OCI-LY1 (cell line): ENCODE data around the gene OSTN.

ENCODE experiments used
- H2AFZ ChIP-seq: fragments of 200-600 bp; sonication (generic), shearing (Covaris generic); 2 replicates; pipeline ENCODE4 v1.6.0; 2014; ENCODE audit warnings: antibody characterized with exemption, mild to moderate bottlenecking, low read length
- H3F3A ChIP-seq: fragments of 200-600 bp; sonication (generic), shearing (Covaris generic); 2 replicates; pipeline ENCODE4 v1.6.0; 2014; ENCODE audit warnings: mild to moderate bottlenecking, antibody characterized with exemption, low read length, moderate library complexity; ENCODE audit not compliant: insufficient read depth
- H3K27ac ChIP-seq: fragments of 200-600 bp; sonication (generic); 2 replicates; pipeline ENCODE4 v1.5.1; 2014; ENCODE audit warnings: low read length, mixed run types, mild to moderate bottlenecking, low read depth; ENCODE audit not compliant: poor library complexity, severe bottlenecking
- H3K27me3 ChIP-seq: fragments of 200-600 bp; sonication (generic); 2 replicates; pipeline ENCODE4 v1.6.0; 2014; ENCODE audit warnings: antibody characterized with exemption, mild to moderate bottlenecking, low read length, moderate library complexity; ENCODE audit not compliant: insufficient read depth
- H3K36me3 ChIP-seq: fragments of 200-600 bp; sonication (generic); 2 replicates; pipeline ENCODE4 v1.6.1; 2014; ENCODE audit warnings: mild to moderate bottlenecking, antibody characterized with exemption, low read length, moderate library complexity, mixed read lengths; ENCODE audit not compliant: insufficient read depth
- H3K4me1 ChIP-seq: fragments of 200-600 bp; sonication (generic); 2 replicates; pipeline ENCODE4 v1.5.1; 2014; ENCODE audit warnings: mild to moderate bottlenecking, low read length, moderate library complexity; ENCODE audit not compliant: insufficient read depth, severe bottlenecking
- H3K4me2 ChIP-seq: fragments of 200-600 bp; sonication (generic), shearing (Covaris generic); 2 replicates; pipeline ENCODE4 v1.6.1; 2014; ENCODE audit warnings: low read length
- H3K4me3 ChIP-seq: fragments of 200-600 bp; sonication (generic); 2 replicates; pipeline ENCODE4 v1.5.1; 2014; ENCODE audit warnings: low read length, low read depth, mild to moderate bottlenecking, mixed read lengths; ENCODE audit not compliant: poor library complexity, severe bottlenecking
- H3K79me2 ChIP-seq: fragments of 200-600 bp; shearing (Covaris generic); 2 replicates; pipeline ENCODE4 v1.6.1; 2016; ENCODE audit warnings: mixed run types, low read length, mixed read lengths; ENCODE audit not compliant: insufficient read depth
- H3K9ac ChIP-seq: fragments of 200-600 bp; sonication (generic), shearing (Covaris generic); 2 replicates; pipeline ENCODE4 v1.6.1; 2014; ENCODE audit warnings: mild to moderate bottlenecking, low read length, mixed read lengths
- H3K9me2 ChIP-seq: fragments of 200-600 bp; sonication (generic), shearing (Covaris generic); 2 replicates; pipeline ENCODE4 v1.6.1; 2014; ENCODE audit warnings: low read depth, mild to moderate bottlenecking, low read length, mixed read lengths
- H3K9me3 ChIP-seq: fragments of 200-600 bp; shearing (Covaris generic); 2 replicates; pipeline ENCODE4 v1.6.1; 2014; ENCODE audit warnings: low read length, mixed read lengths
- H4K20me1 ChIP-seq: fragments of 200-600 bp; sonication (generic), shearing (Covaris generic); 2 replicates; pipeline ENCODE4 v1.6.0; 2016; ENCODE audit warnings: mild to moderate bottlenecking, low read length; ENCODE audit not compliant: insufficient read depth
- EZH2 ChIP-seq: fragments of 200-600 bp; sonication (generic), shearing (Covaris generic); IDR thresholded peaks from 2 replicates; pipeline ENCODE4 v1.8.0; 2017; ENCODE audit warnings: borderline replicate concordance, mixed run types, mild to moderate bottlenecking, antibody characterized with exemption, low read length, moderate library complexity, mixed read lengths
- TF ChIP-seq, protein P1 (sequence below): fragments of 200-600 bp; sonication (generic), shearing (Covaris generic); IDR thresholded peaks from 2 replicates; pipeline ENCODE4 v1.5.1; 2017; ENCODE audit warnings: mild to moderate bottlenecking, antibody characterized with exemption, low read length, moderate library complexity, mixed read lengths

The OSTN gene

DNA sequence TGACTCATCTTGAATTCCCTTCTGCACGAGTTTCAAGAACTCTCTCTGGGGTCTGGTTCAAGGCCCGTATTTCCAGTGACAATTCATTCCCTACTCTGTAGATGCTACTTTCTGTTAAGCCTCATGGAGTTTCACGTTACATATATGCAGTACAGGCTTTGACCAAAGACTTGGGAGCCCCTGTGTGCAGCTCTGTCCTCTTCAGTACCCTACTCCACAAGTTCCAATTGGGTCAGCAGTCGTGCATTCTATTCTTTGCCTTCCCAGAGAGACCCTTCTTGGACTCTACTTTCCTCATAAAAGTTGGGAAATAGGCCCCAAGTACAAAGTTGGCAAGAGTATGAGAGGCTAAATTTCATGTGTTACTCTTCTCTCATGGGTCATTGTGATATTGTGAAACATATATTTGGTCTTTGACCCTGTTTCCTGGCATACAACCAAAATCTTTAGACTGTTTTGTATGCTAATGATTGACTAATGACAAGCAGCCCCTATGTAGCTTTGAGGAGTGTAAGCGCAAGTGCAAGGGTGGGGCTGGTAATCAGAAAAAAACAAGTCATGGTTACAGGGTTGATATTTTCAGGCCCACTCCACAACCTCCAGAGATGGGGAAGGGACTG lies 115.2 kb downstream of the OSTN start:
- Histone ChIP-seq H3K9ac (no peak overlapping the region), H3K79me2 (no peaks in the 10 kb centered on the region), H3K4me1 (no peaks in the 10 kb centered on the region), H2AFZ (no peak overlapping the region), H3K27ac (no peak overlapping the region), H3K36me3 (no peaks in the 10 kb centered on the region), H3K27me3 (no peaks in the 10 kb centered on the region), H4K20me1 (no peaks in the 10 kb centered on the region), H3F3A (no peaks in the 10 kb centered on the region), H3K9me3 (no peaks in the 10 kb centered on the region), H3K4me2 (no peak overlapping the region), H3K9me2 (no peaks in the 10 kb centered on the region), H3K4me3 (no peak overlapping the region)
- TF ChIP-seq, protein P1, sequence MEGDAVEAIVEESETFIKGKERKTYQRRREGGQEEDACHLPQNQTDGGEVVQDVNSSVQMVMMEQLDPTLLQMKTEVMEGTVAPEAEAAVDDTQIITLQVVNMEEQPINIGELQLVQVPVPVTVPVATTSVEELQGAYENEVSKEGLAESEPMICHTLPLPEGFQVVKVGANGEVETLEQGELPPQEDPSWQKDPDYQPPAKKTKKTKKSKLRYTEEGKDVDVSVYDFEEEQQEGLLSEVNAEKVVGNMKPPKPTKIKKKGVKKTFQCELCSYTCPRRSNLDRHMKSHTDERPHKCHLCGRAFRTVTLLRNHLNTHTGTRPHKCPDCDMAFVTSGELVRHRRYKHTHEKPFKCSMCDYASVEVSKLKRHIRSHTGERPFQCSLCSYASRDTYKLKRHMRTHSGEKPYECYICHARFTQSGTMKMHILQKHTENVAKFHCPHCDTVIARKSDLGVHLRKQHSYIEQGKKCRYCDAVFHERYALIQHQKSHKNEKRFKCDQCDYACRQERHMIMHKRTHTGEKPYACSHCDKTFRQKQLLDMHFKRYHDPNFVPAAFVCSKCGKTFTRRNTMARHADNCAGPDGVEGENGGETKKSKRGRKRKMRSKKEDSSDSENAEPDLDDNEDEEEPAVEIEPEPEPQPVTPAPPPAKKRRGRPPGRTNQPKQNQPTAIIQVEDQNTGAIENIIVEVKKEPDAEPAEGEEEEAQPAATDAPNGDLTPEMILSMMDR = no peak
- no peak for TF ChIP-seq EZH2
